GM23338 (cell line): ENCODE data around the gene PARD3. TPM values are rescaled to one million over a fixed set of nuclear protein-coding genes. Genes with fewer than 3 reads are reported as not detected.

ENCODE experiments used
- ATAC-seq: fragments of 200-7000 bp; cut with Tn5 transposase; 3 replicates; pipeline ENCODE4 v1.9.1; 2020
- DNase-seq: peaks from one replicate; pipeline ENCODE4 v3.0.0-alpha.2; 2015; ENCODE audit warnings: low spot score
- H2AFZ ChIP-seq: fragments of 200-600 bp; sonication (generic); 2 replicates; pipeline ENCODE4 v1.8.0; 2016; ENCODE audit warnings: antibody characterized with exemption, mild to moderate bottlenecking, moderate library complexity
- H3F3A ChIP-seq: fragments of 200-600 bp; sonication (generic); replicated peaks from 2 replicates; pipeline ENCODE4 v1.8.0; 2017; ENCODE audit warnings: antibody characterized with exemption, mixed run types, low read depth
- H3K27ac ChIP-seq: fragments of 200-600 bp; sonication (generic); 2 replicates; pipeline ENCODE4 v1.6.1; 2016; ENCODE audit warnings: low read depth
- H3K27me3 ChIP-seq: fragments of 200-600 bp; sonication (generic); 2 replicates; pipeline ENCODE4 v1.8.0; 2016; ENCODE audit warnings: mild to moderate bottlenecking, mixed run types, moderate library complexity; ENCODE audit not compliant: insufficient read depth
- H3K36me3 ChIP-seq: fragments of 200-600 bp; sonication (generic); 2 replicates; pipeline ENCODE4 v1.8.0; 2016; ENCODE audit warnings: mild to moderate bottlenecking; ENCODE audit not compliant: insufficient read depth
- H3K4me1 ChIP-seq: fragments of 200-600 bp; sonication (generic); 2 replicates; pipeline ENCODE4 v1.8.0; 2016; ENCODE audit warnings: mild to moderate bottlenecking, moderate library complexity; ENCODE audit not compliant: insufficient read depth
- H3K4me2 ChIP-seq: fragments of 200-600 bp; sonication (generic); 2 replicates; pipeline ENCODE4 v1.7.1; 2017; ENCODE audit warnings: mixed run types
- H3K4me3 ChIP-seq: fragments of 200-600 bp; sonication (generic); 2 replicates; pipeline ENCODE4 v1.6.1; 2016; ENCODE audit warnings: mixed run types
- H3K79me2 ChIP-seq: fragments of 200-600 bp; sonication (generic); replicated peaks from 2 replicates; pipeline ENCODE4 v1.8.0; 2017; ENCODE audit warnings: mild to moderate bottlenecking; ENCODE audit not compliant: insufficient read depth
- H3K9me2 ChIP-seq: fragments of 200-600 bp; sonication (generic); 2 replicates; pipeline ENCODE4 v1.8.0; 2017; ENCODE audit not compliant: insufficient read depth
- H4K20me1 ChIP-seq: fragments of 200-600 bp; sonication (generic); replicated peaks from 2 replicates; pipeline ENCODE4 v1.8.0; 2017; ENCODE audit warnings: mild to moderate bottlenecking; ENCODE audit not compliant: insufficient read depth
- H3K27ac Mint-ChIP-seq: 2 replicates; pipeline ENCODE4 v1.8.0; 2020; ENCODE audit warnings: inconsistent platforms, mild to moderate bottlenecking, moderate library complexity, mixed read lengths
- H3K27me3 Mint-ChIP-seq: 3 replicates; pipeline ENCODE4 v1.8.0; 2022; ENCODE audit warnings: low read depth, mild to moderate bottlenecking, moderate library complexity, mixed read lengths, inconsistent platforms; ENCODE audit not compliant: insufficient read depth, poor library complexity
- H3K36me3 Mint-ChIP-seq: 3 replicates; pipeline ENCODE4 v1.8.0; 2021; ENCODE audit warnings: low read depth, mild to moderate bottlenecking, inconsistent platforms, moderate library complexity, mixed read lengths
- H3K4me1 Mint-ChIP-seq: 3 replicates; pipeline ENCODE4 v1.8.0; 2020; ENCODE audit warnings: mild to moderate bottlenecking, inconsistent platforms, mixed read lengths
- H3K4me3 Mint-ChIP-seq: 3 replicates; pipeline ENCODE4 v1.8.0; 2021; ENCODE audit warnings: moderate library complexity, mild to moderate bottlenecking, inconsistent platforms, mixed read lengths
- H3K9me3 Mint-ChIP-seq: 3 replicates; pipeline ENCODE4 v1.8.0; 2020; ENCODE audit warnings: moderate library complexity, mild to moderate bottlenecking, inconsistent platforms, mixed read lengths
- CREB1 ChIP-seq: fragments of 250-450 bp; sonication (Bioruptor Pico); IDR thresholded peaks from 2 replicates; pipeline ENCODE4 v1.5.0; 2020; ENCODE audit warnings: low read depth, mild to moderate bottlenecking, moderate library complexity
- EZH2 ChIP-seq: fragments of 200-600 bp; sonication (generic); IDR thresholded peaks from one replicate; pipeline ENCODE4 v1.8.0; 2017; ENCODE audit warnings: antibody characterized with exemption, mild to moderate bottlenecking, low read depth; ENCODE audit not compliant: unreplicated experiment
- EZH2phosphoT487 ChIP-seq: fragments of 200-600 bp; sonication (generic); IDR thresholded peaks from one replicate; pipeline ENCODE4 v1.8.1; 2018; ENCODE audit warnings: antibody characterized with exemption; ENCODE audit not compliant: unreplicated experiment
- JUNB ChIP-seq: IDR thresholded peaks from one replicate; pipeline ENCODE4 v1.6.1; 2016; ENCODE audit warnings: antibody characterized with exemption; ENCODE audit not compliant: unreplicated experiment
- NANOG ChIP-seq: IDR thresholded peaks from 2 replicates; pipeline ENCODE4 v1.6.1; 2016; ENCODE audit warnings: antibody characterized with exemption, borderline replicate concordance
- POLR2AphosphoS5 ChIP-seq: IDR thresholded peaks from 2 replicates; pipeline ENCODE4 v1.6.1; 2016; ENCODE audit warnings: antibody characterized with exemption, low read depth
- STAT1 ChIP-seq: IDR thresholded peaks from one replicate; pipeline ENCODE4 v1.6.1; 2016; ENCODE audit warnings: antibody characterized with exemption; ENCODE audit not compliant: unreplicated experiment
- ZNF114 ChIP-seq: fragments of 250-450 bp; sonication (Bioruptor Pico); IDR thresholded peaks from 2 replicates; pipeline ENCODE4 v1.5.0; 2020; ENCODE audit warnings: mild to moderate bottlenecking, moderate library complexity
- ZNF331 ChIP-seq: fragments of 250-450 bp; sonication (Bioruptor Pico); IDR thresholded peaks from 2 replicates; pipeline ENCODE4 v1.5.0; 2020; ENCODE audit warnings: low read depth, mild to moderate bottlenecking, moderate library complexity
- polyA plus RNA-seq: library from polyadenylated mRNA; unstranded; fragments of >200 nt; fragmentation: Nextera tagmentation; extraction: Ambion mirVana; gene quantifications from 2 replicates; pipeline ENCODE4 v1.2.1, GENCODE V29; 2016
- total RNA-seq: library from RNA; depleted of rRNA; stranded (reverse); fragments of >200 nt; shearing (Covaris generic); gene quantifications from 2 replicates; pipeline ENCODE4 v1.2.3, GENCODE V29; 2014
- TF ChIP-seq, protein P1 (sequence below): fragments of 250-450 bp; sonication (Bioruptor Pico); IDR thresholded peaks from 2 replicates; pipeline ENCODE4 v1.5.0; 2020; ENCODE audit warnings: mild to moderate bottlenecking, moderate library complexity
- TF ChIP-seq, protein P2 (sequence below): IDR thresholded peaks from one replicate; pipeline ENCODE4 v1.6.1; 2018; ENCODE audit warnings: antibody characterized with exemption; ENCODE audit not compliant: unreplicated experiment
- TF ChIP-seq, protein P3 (sequence below), 2 experiments: fragments of 200-600 bp in 1 of 2; sonication (generic) in 1 of 2; conservative IDR thresholded peaks; 2 replicates each; pipeline versions ENCODE4 v1.5.1 to v1.6.1; 2016 to 2017; ENCODE audit warnings: antibody characterized with exemption in 2 of 2, low read depth in 2 of 2, mild to moderate bottlenecking in 2 of 2, moderate library complexity in 1 of 2
- TF ChIP-seq, protein P4 (sequence below): IDR thresholded peaks from 2 replicates; pipeline ENCODE4 v1.6.1; 2016; ENCODE audit warnings: antibody characterized with exemption

Gene PARD3
- total and polyA plus RNA-seq, 2 experiments from 2014 or later = 30.2 to 51.4 TPM

DNA sequence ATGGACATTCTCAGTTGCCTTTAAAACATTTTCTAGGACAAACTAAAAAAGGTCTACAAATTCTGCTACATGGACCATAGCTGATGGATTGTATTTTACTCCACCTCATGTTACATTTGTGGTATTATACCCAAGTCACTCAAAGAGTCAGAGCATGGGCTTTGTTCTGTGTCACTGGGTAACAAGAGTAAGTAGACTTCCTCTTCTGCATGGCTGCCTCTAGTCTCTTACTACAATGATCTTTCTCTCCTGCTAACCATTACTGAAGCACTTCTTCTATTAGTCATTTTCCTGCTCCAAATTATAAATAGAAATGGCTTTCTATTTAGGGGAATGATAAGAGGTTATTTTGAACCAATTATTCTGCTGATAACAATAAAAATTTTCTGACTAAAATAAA, 753.3 kb downstream of the PARD3 start:
- no peak for ATAC-seq

More for the DNA sequence above, 753.3 kb downstream of the PARD3 start:
- no peak overlapping the region for H2AFZ ChIP-seq
- no peaks in the 10 kb centered on the region for H3K79me2 ChIP-seq
- peaks cover 24% of the 10 kb centered on the region; the same call in 2 of the 3 replicates for H3K36me3 Mint-ChIP-seq
- no peaks in the 10 kb centered on the region for H3K4me1 Mint-ChIP-seq
- H3K27ac Mint-ChIP-seq = no peak overlapping the region
- TF ChIP-seq POLR2AphosphoS5 = no peak
- no peak for TF ChIP-seq CREB1 (CRISPR knock-in tag)
- no peak for TF ChIP-seq NANOG
- TF ChIP-seq ZNF114 (CRISPR knock-in tag) = no peak
- TF ChIP-seq, protein P1, sequence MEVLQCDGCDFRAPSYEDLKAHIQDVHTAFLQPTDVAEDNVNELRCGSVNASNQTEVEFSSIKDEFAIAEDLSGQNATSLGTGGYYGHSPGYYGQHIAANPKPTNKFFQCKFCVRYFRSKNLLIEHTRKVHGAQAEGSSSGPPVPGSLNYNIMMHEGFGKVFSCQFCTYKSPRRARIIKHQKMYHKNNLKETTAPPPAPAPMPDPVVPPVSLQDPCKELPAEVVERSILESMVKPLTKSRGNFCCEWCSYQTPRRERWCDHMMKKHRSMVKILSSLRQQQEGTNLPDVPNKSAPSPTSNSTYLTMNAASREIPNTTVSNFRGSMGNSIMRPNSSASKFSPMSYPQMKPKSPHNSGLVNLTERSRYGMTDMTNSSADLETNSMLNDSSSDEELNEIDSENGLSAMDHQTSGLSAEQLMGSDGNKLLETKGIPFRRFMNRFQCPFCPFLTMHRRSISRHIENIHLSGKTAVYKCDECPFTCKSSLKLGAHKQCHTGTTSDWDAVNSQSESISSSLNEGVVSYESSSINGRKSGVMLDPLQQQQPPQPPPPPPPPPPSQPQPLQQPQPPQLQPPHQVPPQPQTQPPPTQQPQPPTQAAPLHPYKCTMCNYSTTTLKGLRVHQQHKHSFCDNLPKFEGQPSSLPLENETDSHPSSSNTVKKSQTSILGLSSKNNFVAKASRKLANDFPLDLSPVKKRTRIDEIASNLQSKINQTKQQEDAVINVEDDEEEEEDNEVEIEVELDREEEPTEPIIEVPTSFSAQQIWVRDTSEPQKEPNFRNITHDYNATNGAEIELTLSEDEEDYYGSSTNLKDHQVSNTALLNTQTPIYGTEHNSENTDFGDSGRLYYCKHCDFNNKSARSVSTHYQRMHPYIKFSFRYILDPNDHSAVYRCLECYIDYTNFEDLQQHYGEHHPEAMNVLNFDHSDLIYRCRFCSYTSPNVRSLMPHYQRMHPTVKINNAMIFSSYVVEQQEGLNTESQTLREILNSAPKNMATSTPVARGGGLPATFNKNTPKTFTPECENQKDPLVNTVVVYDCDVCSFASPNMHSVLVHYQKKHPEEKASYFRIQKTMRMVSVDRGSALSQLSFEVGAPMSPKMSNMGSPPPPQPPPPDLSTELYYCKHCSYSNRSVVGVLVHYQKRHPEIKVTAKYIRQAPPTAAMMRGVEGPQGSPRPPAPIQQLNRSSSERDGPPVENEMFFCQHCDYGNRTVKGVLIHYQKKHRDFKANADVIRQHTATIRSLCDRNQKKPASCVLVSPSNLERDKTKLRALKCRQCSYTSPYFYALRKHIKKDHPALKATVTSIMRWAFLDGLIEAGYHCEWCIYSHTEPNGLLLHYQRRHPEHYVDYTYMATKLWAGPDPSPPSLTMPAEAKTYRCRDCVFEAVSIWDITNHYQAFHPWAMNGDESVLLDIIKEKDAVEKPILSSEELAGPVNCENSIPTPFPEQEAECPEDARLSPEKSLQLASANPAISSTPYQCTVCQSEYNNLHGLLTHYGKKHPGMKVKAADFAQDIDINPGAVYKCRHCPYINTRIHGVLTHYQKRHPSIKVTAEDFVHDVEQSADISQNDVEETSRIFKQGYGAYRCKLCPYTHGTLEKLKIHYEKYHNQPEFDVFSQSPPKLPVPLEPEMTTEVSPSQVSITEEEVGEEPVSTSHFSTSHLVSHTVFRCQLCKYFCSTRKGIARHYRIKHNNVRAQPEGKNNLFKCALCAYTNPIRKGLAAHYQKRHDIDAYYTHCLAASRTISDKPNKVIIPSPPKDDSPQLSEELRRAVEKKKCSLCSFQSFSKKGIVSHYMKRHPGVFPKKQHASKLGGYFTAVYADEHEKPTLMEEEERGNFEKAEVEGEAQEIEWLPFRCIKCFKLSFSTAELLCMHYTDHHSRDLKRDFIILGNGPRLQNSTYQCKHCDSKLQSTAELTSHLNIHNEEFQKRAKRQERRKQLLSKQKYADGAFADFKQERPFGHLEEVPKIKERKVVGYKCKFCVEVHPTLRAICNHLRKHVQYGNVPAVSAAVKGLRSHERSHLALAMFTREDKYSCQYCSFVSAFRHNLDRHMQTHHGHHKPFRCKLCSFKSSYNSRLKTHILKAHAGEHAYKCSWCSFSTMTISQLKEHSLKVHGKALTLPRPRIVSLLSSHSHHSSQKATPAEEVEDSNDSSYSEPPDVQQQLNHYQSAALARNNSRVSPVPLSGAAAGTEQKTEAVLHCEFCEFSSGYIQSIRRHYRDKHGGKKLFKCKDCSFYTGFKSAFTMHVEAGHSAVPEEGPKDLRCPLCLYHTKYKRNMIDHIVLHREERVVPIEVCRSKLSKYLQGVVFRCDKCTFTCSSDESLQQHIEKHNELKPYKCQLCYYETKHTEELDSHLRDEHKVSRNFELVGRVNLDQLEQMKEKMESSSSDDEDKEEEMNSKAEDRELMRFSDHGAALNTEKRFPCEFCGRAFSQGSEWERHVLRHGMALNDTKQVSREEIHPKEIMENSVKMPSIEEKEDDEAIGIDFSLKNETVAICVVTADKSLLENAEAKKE (CRISPR knock-in tag) = no peak
- TF ChIP-seq, protein P2, sequence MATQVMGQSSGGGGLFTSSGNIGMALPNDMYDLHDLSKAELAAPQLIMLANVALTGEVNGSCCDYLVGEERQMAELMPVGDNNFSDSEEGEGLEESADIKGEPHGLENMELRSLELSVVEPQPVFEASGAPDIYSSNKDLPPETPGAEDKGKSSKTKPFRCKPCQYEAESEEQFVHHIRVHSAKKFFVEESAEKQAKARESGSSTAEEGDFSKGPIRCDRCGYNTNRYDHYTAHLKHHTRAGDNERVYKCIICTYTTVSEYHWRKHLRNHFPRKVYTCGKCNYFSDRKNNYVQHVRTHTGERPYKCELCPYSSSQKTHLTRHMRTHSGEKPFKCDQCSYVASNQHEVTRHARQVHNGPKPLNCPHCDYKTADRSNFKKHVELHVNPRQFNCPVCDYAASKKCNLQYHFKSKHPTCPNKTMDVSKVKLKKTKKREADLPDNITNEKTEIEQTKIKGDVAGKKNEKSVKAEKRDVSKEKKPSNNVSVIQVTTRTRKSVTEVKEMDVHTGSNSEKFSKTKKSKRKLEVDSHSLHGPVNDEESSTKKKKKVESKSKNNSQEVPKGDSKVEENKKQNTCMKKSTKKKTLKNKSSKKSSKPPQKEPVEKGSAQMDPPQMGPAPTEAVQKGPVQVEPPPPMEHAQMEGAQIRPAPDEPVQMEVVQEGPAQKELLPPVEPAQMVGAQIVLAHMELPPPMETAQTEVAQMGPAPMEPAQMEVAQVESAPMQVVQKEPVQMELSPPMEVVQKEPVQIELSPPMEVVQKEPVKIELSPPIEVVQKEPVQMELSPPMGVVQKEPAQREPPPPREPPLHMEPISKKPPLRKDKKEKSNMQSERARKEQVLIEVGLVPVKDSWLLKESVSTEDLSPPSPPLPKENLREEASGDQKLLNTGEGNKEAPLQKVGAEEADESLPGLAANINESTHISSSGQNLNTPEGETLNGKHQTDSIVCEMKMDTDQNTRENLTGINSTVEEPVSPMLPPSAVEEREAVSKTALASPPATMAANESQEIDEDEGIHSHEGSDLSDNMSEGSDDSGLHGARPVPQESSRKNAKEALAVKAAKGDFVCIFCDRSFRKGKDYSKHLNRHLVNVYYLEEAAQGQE = no peak
- no peak for TF ChIP-seq EZH2
- no peak for TF ChIP-seq ZNF331 (CRISPR knock-in tag)
- no peak for TF ChIP-seq STAT1
- TF ChIP-seq, protein P3, sequence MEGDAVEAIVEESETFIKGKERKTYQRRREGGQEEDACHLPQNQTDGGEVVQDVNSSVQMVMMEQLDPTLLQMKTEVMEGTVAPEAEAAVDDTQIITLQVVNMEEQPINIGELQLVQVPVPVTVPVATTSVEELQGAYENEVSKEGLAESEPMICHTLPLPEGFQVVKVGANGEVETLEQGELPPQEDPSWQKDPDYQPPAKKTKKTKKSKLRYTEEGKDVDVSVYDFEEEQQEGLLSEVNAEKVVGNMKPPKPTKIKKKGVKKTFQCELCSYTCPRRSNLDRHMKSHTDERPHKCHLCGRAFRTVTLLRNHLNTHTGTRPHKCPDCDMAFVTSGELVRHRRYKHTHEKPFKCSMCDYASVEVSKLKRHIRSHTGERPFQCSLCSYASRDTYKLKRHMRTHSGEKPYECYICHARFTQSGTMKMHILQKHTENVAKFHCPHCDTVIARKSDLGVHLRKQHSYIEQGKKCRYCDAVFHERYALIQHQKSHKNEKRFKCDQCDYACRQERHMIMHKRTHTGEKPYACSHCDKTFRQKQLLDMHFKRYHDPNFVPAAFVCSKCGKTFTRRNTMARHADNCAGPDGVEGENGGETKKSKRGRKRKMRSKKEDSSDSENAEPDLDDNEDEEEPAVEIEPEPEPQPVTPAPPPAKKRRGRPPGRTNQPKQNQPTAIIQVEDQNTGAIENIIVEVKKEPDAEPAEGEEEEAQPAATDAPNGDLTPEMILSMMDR (conservative IDR thresholded peaks at IDR 0.05; ENCODE audit: low read depth in 2 of 2) = no peak
- no peak for TF ChIP-seq EZH2phosphoT487
- no peak for TF ChIP-seq JUNB
- TF ChIP-seq, protein P4, sequence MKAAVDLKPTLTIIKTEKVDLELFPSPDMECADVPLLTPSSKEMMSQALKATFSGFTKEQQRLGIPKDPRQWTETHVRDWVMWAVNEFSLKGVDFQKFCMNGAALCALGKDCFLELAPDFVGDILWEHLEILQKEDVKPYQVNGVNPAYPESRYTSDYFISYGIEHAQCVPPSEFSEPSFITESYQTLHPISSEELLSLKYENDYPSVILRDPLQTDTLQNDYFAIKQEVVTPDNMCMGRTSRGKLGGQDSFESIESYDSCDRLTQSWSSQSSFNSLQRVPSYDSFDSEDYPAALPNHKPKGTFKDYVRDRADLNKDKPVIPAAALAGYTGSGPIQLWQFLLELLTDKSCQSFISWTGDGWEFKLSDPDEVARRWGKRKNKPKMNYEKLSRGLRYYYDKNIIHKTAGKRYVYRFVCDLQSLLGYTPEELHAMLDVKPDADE = no peak
- peaks cover 42% of the 10 kb centered on the region for H3K9me3 Mint-ChIP-seq
- no peaks in the 10 kb centered on the region for H3K27me3 ChIP-seq
- no peak for DNase-seq
- peaks cover 12% of the 10 kb centered on the region; the same call in 1 of the 2 replicates for H3K9me2 ChIP-seq
- no peaks in the 10 kb centered on the region; the same call in 1 of the 2 replicates for H3K36me3 ChIP-seq
- H3K27ac ChIP-seq = no peak overlapping the region
- H3K4me3 Mint-ChIP-seq = no peak overlapping the region
- H4K20me1 ChIP-seq = no peaks in the 10 kb centered on the region
- no peaks in the 10 kb centered on the region for H3K27me3 Mint-ChIP-seq
- no peaks in the 10 kb centered on the region for H3K4me1 ChIP-seq
- H3K4me2 ChIP-seq = no peak overlapping the region
- no peaks in the 10 kb centered on the region for H3F3A ChIP-seq
- H3K4me3 ChIP-seq = no peak overlapping the region
